Measurements from ENCODE around the gene PIEZO2.

- no peak for TF ChIP-seq CTCF (IDR thresholded peaks at IDR 0.05; ENCODE audit: poor library complexity)
- TF ChIP-seq EZH2phosphoT487 (IDR thresholded peaks at IDR 0.05; ENCODE audit: low read depth, severe bottlenecking, unreplicated experiment), result no peak
These were observed 403.4 kb downstream of the PIEZO2 start for GRCh38 chr18:10745971-10746370.

All from hepatocyte (in vitro differentiated cells).